Thyroid gland (tissue), 4 donors: Measurements from ENCODE around the gene PRKCA. TPM values are rescaled to one million over a fixed set of nuclear protein-coding genes. Genes with fewer than 3 reads are reported as not detected.
"Not testable (repeated sequence)": the region's sequence is repeated elsewhere in the genome, so short reads cannot be mapped to it uniquely, and the experiment has no call there.

Experiments used
- DNase-seq, 2 donors: peaks; one replicate each; pipeline ENCODE4 v3.0.0-alpha.2; 2019
- H3K27ac ChIP-seq, 3 donors: fragments of 200-600 bp; sonication (generic); 1 replicate in 2 of 3; 2 replicates in 1 of 3; pipeline ENCODE4 v1.5.1; 2016 to 2019; ENCODE audit warnings: mild to moderate bottlenecking in 1 of 3, moderate library complexity in 1 of 3
- H3K27me3 ChIP-seq: fragments of 200-600 bp; sonication (generic); one replicate; pipeline ENCODE4 v1.5.1; 2019
- H3K36me3 ChIP-seq, 2 donors: fragments of 200-600 bp; sonication (generic); one replicate each; pipeline ENCODE4 v1.5.1; 2016 to 2019
- H3K4me1 ChIP-seq, 2 donors: fragments of 200-600 bp; sonication (generic); one replicate each; pipeline ENCODE4 v1.5.1; 2017 to 2019
- H3K4me3 ChIP-seq, 3 donors: fragments of 200-600 bp; sonication (generic); replicated peaks in 1 of 3; 1 replicate in 2 of 3; 2 replicates in 1 of 3; pipeline ENCODE4 v1.5.1; 2016; ENCODE audit warnings: mild to moderate bottlenecking in 1 of 3
- H3K9me3 ChIP-seq: fragments of 200-600 bp; sonication (generic); one replicate; pipeline ENCODE4 v1.5.1; 2017
- POLR2A ChIP-seq, 2 donors: fragments of 450-650 bp; IDR thresholded peaks; one replicate each; pipeline ENCODE4 v1.6.1; 2017; ENCODE audit warnings: antibody characterized with exemption in 2 of 2, mild to moderate bottlenecking in 2 of 2, moderate library complexity in 1 of 2
- WGBS, 2 donors: methylation state at CpG; one replicate each; pipeline ENCODE4 v1.1.5; 2017; 5-methylcytosine and 5-hydroxymethylcytosine counted together
- intact Hi-C: fragments of 100-400 bp; cut with DNase I; formaldehyde crosslinking; loops from one replicate; pipeline ENCODE4 v1.15.1; 2023
- total RNA-seq, 4 donors: library from RNA; depleted of rRNA; stranded (reverse); fragments of >200 nt; gene quantifications; one replicate each; pipeline ENCODE4 v1.2.3, GENCODE V29; 2016
- TF ChIP-seq, protein P1 (sequence below), 6 experiments: fragments of 200-600 bp in 3 of 6; fragments of 450-650 bp in 3 of 6; sonication (generic) in 3 of 6; IDR thresholded peaks; one replicate each; pipeline ENCODE4 v1.5.1; 2016 to 2019; ENCODE audit warnings: antibody characterized with exemption in 6 of 6, mild to moderate bottlenecking in 2 of 6, inconsistent platforms in 1 of 6, moderate library complexity in 1 of 6

PRKCA gene
- total RNA-seq, 4 donors from 2014 or later: 6.7 to 24.2 (median 15.3) TPM

DNA sequence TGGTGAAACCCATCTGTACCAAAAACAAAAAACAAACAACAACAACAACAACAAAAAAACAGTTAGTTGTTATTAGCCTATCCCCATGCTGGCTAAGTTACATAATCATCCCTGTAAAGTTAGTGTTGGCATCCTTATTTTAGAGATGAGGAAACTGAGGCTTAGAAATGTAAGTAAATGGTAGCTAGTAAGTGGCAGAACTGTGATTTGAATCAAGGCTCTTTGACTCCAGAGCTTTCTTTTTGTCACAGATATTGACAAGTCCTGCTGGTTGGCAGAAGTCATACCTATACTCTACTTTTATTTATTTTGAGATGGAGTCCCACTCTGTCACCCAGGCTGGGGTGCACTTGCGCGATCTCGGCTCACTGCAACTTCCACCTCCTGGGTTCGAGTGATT, 42.1 kb downstream of the PRKCA start:
- peaks cover 17 to 19% of the 10 kb centered on the region in 2 donors for H3K4me1 ChIP-seq
- H3K4me3 ChIP-seq: no peak overlapping the region
- WGBS, 2 donors: 94 to 96% methylated on average over 4 of the region's 4 CpGs
- H3K27me3 ChIP-seq: no peaks in the 10 kb centered on the region
- no peaks in the 10 kb centered on the region for H3K9me3 ChIP-seq
- no peaks in the 10 kb centered on the region for H3K36me3 ChIP-seq
- TF ChIP-seq, protein P1, sequence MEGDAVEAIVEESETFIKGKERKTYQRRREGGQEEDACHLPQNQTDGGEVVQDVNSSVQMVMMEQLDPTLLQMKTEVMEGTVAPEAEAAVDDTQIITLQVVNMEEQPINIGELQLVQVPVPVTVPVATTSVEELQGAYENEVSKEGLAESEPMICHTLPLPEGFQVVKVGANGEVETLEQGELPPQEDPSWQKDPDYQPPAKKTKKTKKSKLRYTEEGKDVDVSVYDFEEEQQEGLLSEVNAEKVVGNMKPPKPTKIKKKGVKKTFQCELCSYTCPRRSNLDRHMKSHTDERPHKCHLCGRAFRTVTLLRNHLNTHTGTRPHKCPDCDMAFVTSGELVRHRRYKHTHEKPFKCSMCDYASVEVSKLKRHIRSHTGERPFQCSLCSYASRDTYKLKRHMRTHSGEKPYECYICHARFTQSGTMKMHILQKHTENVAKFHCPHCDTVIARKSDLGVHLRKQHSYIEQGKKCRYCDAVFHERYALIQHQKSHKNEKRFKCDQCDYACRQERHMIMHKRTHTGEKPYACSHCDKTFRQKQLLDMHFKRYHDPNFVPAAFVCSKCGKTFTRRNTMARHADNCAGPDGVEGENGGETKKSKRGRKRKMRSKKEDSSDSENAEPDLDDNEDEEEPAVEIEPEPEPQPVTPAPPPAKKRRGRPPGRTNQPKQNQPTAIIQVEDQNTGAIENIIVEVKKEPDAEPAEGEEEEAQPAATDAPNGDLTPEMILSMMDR (IDR thresholded peaks at IDR 0.05): no peak
- no peak for TF ChIP-seq POLR2A (IDR thresholded peaks at IDR 0.05)
- DNase-seq: no peak
- intact Hi-C loops: no loop called here
- no peak overlapping the region for H3K27ac ChIP-seq

DNA sequence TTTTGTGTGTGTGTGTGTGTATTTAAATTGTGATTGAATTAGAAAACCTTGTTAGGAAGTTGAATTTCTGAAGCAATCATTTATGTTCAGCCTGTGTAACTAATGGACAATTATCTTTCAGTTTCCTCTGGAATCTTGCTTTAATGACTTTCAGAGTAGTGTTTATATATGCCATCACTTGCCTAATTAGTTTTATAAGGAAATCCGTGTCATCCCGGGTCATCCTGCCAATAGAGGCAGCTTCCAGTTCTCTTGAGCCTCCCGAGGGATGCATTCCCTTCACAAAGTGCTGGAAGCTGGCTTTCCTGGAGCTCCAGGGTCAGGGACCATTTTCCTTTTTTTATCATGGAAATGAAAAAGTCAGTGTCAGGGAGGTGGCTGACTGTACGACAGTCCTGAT, 42.9 kb downstream of the PRKCA start:
- Histone ChIP-seq H3K9me3 (no peaks in the 10 kb centered on the region), H3K4me1 (peaks cover 12 to 19% of the 10 kb centered on the region in 2 donors), H3K27me3 (no peaks in the 10 kb centered on the region), H3K4me3 (no peak overlapping the region), H3K36me3 (no peaks in the 10 kb centered on the region), H3K27ac (no peak overlapping the region)
- intact Hi-C loops: no loop called here
- TF ChIP-seq, protein P1 (IDR thresholded peaks at IDR 0.05): no peak
- no peak for TF ChIP-seq POLR2A (IDR thresholded peaks at IDR 0.05)
- 73 to 79% methylated on average over 4 of the region's 4 CpGs for WGBS, 2 donors
- DNase-seq: no peak

DNA sequence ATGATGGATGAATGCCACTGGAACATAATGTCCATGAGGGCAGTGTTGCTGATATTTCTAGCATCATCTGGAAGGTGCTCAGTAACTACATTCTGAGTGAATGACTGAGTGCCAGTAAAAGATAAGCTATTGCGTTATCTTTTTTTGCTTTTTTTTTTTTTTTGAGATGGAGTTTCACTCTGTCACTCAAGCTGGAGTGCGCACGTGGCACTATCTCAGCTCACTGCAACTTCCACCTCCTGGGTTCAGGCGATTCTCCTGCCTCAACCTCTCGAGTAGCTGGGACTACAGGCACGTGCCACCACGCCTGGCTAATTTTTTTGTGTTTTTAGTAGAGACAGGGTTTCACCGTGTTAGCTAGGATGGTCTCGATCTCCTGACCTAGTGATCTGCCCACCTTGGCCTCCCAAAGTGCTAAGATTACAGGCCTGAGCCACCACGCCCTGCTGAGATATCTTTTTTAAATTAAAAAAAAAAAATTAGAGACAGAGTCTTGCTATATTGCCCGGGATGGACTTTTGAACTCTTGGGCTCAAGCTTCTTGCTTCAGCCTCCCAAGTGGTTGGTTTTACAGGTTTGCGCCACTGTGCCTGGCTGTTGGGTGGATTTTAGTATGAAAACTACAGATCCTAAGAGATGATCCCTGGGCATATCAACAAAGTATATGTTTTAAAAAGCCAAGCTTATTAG, 43.7 kb downstream of the PRKCA start:
- H3K27ac ChIP-seq, H3K36me3 ChIP-seq, H3K4me3 ChIP-seq, H3K9me3 ChIP-seq, H3K27me3 ChIP-seq, DNase-seq, intact Hi-C loops: not testable (repeated sequence)
- 86 to 88% methylated on average over 12 of the region's 12 CpGs for WGBS, 2 donors
- H3K4me1 ChIP-seq: peaks cover 7 to 22% of the 10 kb centered on the region in 2 donors

DNA sequence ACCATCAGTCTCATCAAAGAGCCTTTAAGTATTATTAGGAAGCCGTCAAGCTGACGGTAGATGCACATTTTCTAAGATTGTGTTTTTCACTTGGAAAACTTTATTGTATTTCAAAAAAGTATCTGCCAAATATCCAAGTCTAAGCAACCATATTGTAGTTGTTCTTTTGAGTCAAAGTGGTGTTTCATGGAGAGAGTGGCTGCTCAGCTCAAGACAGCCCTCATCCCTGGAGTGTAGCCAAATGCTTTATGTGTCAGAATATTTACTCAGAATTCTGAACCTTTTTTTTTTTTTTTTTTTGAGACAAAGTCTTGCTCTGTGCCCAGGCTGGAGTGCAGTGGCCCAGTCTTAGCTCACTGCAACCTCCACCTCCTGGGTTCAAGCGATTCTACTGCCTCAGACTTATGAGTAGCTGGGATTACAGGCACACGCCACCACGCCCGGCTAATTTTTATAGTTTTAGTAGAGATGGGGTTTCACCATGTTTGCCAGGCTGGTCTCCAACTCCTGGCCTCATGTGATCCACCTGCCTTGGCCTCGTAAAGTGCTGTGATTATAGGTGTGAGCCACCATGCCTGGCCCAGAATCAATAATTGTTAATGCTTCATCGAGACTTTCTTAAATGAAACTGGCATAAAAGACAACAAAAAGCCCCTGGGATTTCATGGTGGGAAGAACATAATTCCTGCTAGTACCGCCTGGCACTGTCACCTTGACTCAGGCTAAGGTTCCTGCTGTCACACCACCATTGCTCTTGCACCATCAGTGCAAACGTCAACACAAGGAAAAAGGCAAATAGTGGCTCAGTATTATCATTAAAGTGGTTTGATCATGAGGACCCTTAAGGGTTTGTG, 45.5 kb downstream of the PRKCA start:
- H3K27me3 ChIP-seq: no peaks in the 10 kb centered on the region
- 74 to 76% methylated on average over 10 of the region's 10 CpGs for WGBS, 2 donors
- peak overlapping the region in 1 of 3 donors; percentile 38 for H3K27ac ChIP-seq
- TF ChIP-seq, protein P1 (IDR thresholded peaks at IDR 0.05): no peak
- no peak for TF ChIP-seq POLR2A (IDR thresholded peaks at IDR 0.05)
- H3K4me1 ChIP-seq: peaks cover 7 to 23% of the 10 kb centered on the region in 2 donors
- H3K9me3 ChIP-seq: no peaks in the 10 kb centered on the region
- DNase-seq: peak; percentile 23 to 33
- no peak overlapping the region for H3K4me3 ChIP-seq
- H3K36me3 ChIP-seq: no peaks in the 10 kb centered on the region
- intact Hi-C loops: no loop called here

DNA sequence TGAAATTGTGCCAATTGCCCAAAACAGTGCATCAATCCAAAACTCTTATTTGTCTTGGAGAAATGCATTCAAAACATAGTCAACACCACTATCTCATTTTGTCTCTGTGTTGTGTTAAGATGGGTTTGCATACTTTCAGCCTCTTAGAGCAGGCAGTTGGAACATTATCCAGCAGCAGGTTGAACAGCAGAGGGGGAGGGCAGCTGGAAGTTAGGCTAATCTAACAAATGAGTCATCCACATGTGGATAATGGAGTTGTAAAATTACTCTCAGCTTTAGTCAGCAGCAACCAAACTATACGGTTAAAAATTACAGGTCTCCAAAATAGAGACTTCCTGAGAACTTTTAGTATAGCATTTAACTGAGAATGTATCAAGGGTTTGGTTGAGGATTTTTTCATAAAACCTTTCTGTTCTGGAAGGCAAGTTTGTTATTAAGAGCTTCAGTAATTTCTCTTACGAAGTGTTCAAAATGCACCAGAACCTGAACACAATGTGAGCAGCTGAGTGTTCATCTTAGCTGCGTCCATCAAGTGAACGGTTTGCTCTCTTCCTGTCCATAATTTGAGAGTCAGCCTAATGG, 46.3 kb downstream of the PRKCA start:
- peak; percentile 73 to 76 for DNase-seq
- no peak overlapping the region for H3K4me3 ChIP-seq
- peak overlapping the region; percentile 0 to 41 (median 38) for H3K27ac ChIP-seq
- no peaks in the 10 kb centered on the region for H3K36me3 ChIP-seq
- no peaks in the 10 kb centered on the region for H3K9me3 ChIP-seq
- TF ChIP-seq, protein P1 (IDR thresholded peaks at IDR 0.05): no peak
- TF ChIP-seq POLR2A (IDR thresholded peaks at IDR 0.05): no peak
- H3K27me3 ChIP-seq: no peaks in the 10 kb centered on the region
- intact Hi-C loops: no loop called here
- peaks cover 7 to 23% of the 10 kb centered on the region in 2 donors for H3K4me1 ChIP-seq
- 22 to 31% methylated on average over 4 of the region's 4 CpGs for WGBS, 2 donors
